RWPE1 (cell line): Measurements from ENCODE around the gene NAGPA.

Experiments
- CTCF ChIA-PET: fragments of 350-600 bp; sonication (Branson Sonifier 250); formaldehyde crosslinking; extraction: SDS; loops from one replicate; lab custom pipeline; 2021; lab: Yijun Ruan, JAX
- POLR2A ChIA-PET: fragments of 400-600 bp; formaldehyde crosslinking; extraction: SDS; loops from one replicate; lab custom pipeline; 2020; ENCODE audit warnings: antibody characterized with exemption; ENCODE audit not compliant: low non-redundant PET; lab: Yijun Ruan, JAX
- DNase-seq: peaks from one replicate; pipeline ENCODE4 v3.0.0; 2012; ENCODE audit warnings: low spot score
- H3K27ac ChIP-seq: fragments of 450-650 bp; 2 replicates; pipeline ENCODE4 v1.5.1; 2017
- CTCF ChIP-seq: fragments of 450-650 bp; conservative IDR thresholded peaks from 2 replicates; pipeline ENCODE4 v1.5.1; 2017; ENCODE audit warnings: low read depth, mild to moderate bottlenecking

NAGPA gene

GRCh38 chr16:5003828-5004227, 29.9 kb downstream of the NAGPA start:
- H3K27ac ChIP-seq = no peak overlapping the region
- no peak for DNase-seq
- ChIA-PET POLR2A (no interaction called here), CTCF (no interaction called here)
- no peak for TF ChIP-seq CTCF

- POLR2A ChIA-PET = no interaction called here
- no peak overlapping the region for H3K27ac ChIP-seq
- no peak for DNase-seq
- CTCF ChIA-PET = no interaction called here
- TF ChIP-seq CTCF = no peak
These were observed 30.5 kb downstream of the NAGPA start for GRCh38 chr16:5003211-5003610.

- DNase-seq = no peak
- no peak overlapping the region for H3K27ac ChIP-seq
- TF ChIP-seq CTCF = no peak
- ChIA-PET CTCF (no interaction called here), POLR2A (no interaction called here)
These were observed 31.0 kb downstream of the NAGPA start for GRCh38 chr16:5002699-5003143.

GRCh38 chr16:5001986-5002385, 31.7 kb downstream of the NAGPA start:
- DNase-seq = no peak
- TF ChIP-seq CTCF = no peak
- H3K27ac ChIP-seq = no peak overlapping the region
- CTCF ChIA-PET = no interaction called here
- POLR2A ChIA-PET = no interaction called here

GRCh38 chr16:5001571-5001970, 32.2 kb downstream of the NAGPA start:
- POLR2A ChIA-PET = no interaction called here
- no peak for DNase-seq
- CTCF ChIA-PET = no interaction called here
- H3K27ac ChIP-seq = no peak overlapping the region
- no peak for TF ChIP-seq CTCF

GRCh38 chr16:5000573-5001001, 33.1 kb downstream of the NAGPA start:
- TF ChIP-seq CTCF = no peak
- ChIA-PET CTCF (no interaction called here), POLR2A (no interaction called here)
- DNase-seq = no peak
- no peak overlapping the region for H3K27ac ChIP-seq
